Cardiac muscle cell (in vitro differentiated cells and primary cell): ENCODE data around the gene CHST12. TPM values are rescaled to one million over a fixed set of nuclear protein-coding genes. Genes with fewer than 3 reads are reported as not detected.

Experiments
- DNase-seq, 2 donors: peaks; one replicate each; pipeline versions ENCODE4 v3.0.0 to v3.0.0-alpha.2; 2010 to 2017; ENCODE audit warnings: low read depth in 1 of 2, low spot score in 1 of 2
- H3K27ac ChIP-seq: fragments of 200-600 bp; sonication (generic); 2 replicates; pipeline ENCODE4 v1.5.1; 2016
- H3K27me3 ChIP-seq: fragments of 200-600 bp; sonication (generic); 2 replicates; pipeline ENCODE4 v1.6.0; 2016; ENCODE audit warnings: control low read depth
- H3K36me3 ChIP-seq: fragments of 200-600 bp; sonication (generic); 2 replicates; pipeline ENCODE4 v1.5.1; 2016; ENCODE audit warnings: control low read depth
- H3K4me1 ChIP-seq: fragments of 200-600 bp; sonication (generic); 2 replicates; pipeline ENCODE4 v1.8.1; 2017; ENCODE audit warnings: low read depth, mild to moderate bottlenecking, mixed run types
- H3K4me3 ChIP-seq: fragments of 200-600 bp; sonication (generic); 2 replicates; pipeline ENCODE4 v1.5.1; 2016; ENCODE audit warnings: mild to moderate bottlenecking
- H3K9me3 ChIP-seq: fragments of 200-600 bp; sonication (generic); 2 replicates; pipeline ENCODE4 v1.5.1; 2017; ENCODE audit warnings: low read depth, mild to moderate bottlenecking, control low read depth
- CTCF ChIP-seq: IDR thresholded peaks from 2 replicates; pipeline ENCODE4 v1.5.1; 2012; ENCODE audit warnings: low read depth, mild to moderate bottlenecking, low read length
- polyA plus RNA-seq: library from polyadenylated mRNA; unstranded; fragments of >200 nt; fragmentation: Nextera tagmentation; extraction: Ambion mirVana; gene quantifications from 2 replicates; pipeline ENCODE4 v1.2.1, GENCODE V29; 2016
- total RNA-seq: library from RNA; depleted of rRNA; stranded (reverse); fragments of >200 nt; gene quantifications from 2 replicates; pipeline ENCODE4 v1.2.3, GENCODE V29; 2016

Gene CHST12
- total and polyA plus RNA-seq, 2 experiments from 2014 or later: 25.6 to 26.8 TPM

- Histone ChIP-seq H3K4me1 (peaks cover 8% of the 10 kb centered on the region), H3K27me3 (no peaks in the 10 kb centered on the region), H3K27ac (no peak overlapping the region), H3K9me3 (no peaks in the 10 kb centered on the region), H3K36me3 (no peaks in the 10 kb centered on the region), H3K4me3 (no peak overlapping the region)
- peak; percentile 63 for TF ChIP-seq CTCF
- peak in 1 of 2 donors; percentile 30 for DNase-seq
Measured at GRCh38 chr7:2431260-2431867, 28.0 kb downstream of the CHST12 start.

GRCh38 chr7:2432910-2433712 is 29.7 kb downstream of the CHST12 start:
- DNase-seq: no peak
- Histone ChIP-seq H3K9me3 (no peaks in the 10 kb centered on the region), H3K4me3 (no peak overlapping the region), H3K27me3 (no peaks in the 10 kb centered on the region), H3K4me1 (peaks cover 8% of the 10 kb centered on the region), H3K27ac (no peak overlapping the region), H3K36me3 (no peaks in the 10 kb centered on the region)
- TF ChIP-seq CTCF: no peak

- Histone ChIP-seq H3K4me1 (peaks cover 8% of the 10 kb centered on the region), H3K9me3 (no peaks in the 10 kb centered on the region), H3K27ac (no peak overlapping the region), H3K27me3 (no peaks in the 10 kb centered on the region), H3K4me3 (no peak overlapping the region), H3K36me3 (no peaks in the 10 kb centered on the region)
- peak in 1 of 2 donors; percentile 11 for DNase-seq
- TF ChIP-seq CTCF: no peak
Measured at GRCh38 chr7:2433713-2434550, 30.5 kb downstream of the CHST12 start.

GRCh38 chr7:2435146-2435545 is 31.7 kb downstream of the CHST12 start:
- Histone ChIP-seq H3K4me3 (no peak overlapping the region), H3K27ac (peak overlapping the region; percentile 57), H3K36me3 (no peaks in the 10 kb centered on the region), H3K27me3 (no peaks in the 10 kb centered on the region), H3K9me3 (no peaks in the 10 kb centered on the region), H3K4me1 (peaks cover 8% of the 10 kb centered on the region)
- DNase-seq: peak in 1 of 2 donors; percentile 7
- no peak for TF ChIP-seq CTCF

GRCh38 chr7:2436341-2437104 is 33.1 kb downstream of the CHST12 start:
- Histone ChIP-seq H3K4me3 (no peak overlapping the region), H3K9me3 (no peaks in the 10 kb centered on the region), H3K27ac (no peak overlapping the region), H3K27me3 (no peaks in the 10 kb centered on the region), H3K4me1 (peaks cover 18% of the 10 kb centered on the region), H3K36me3 (no peaks in the 10 kb centered on the region)
- DNase-seq: no peak
- TF ChIP-seq CTCF: no peak
